GM19328 (cell line): ENCODE data around the gene PRKCG.
"Not testable (repeated sequence)": the region's sequence is repeated elsewhere in the genome, so short reads cannot be mapped to it uniquely, and the experiment has no call there.

Experiments
- ATAC-seq: cut with Tn5 transposase; IDR thresholded peaks from one replicate; pipeline ENCODE4 v1.9.1; 2021; ENCODE audit warnings: mild to moderate bottlenecking, moderate library complexity; ENCODE audit not compliant: unreplicated experiment

PRKCG gene

GRCh38 chr19:53881482-53882390, at the start of gene PRKCG:
PRKCG (plus strand) TSS chr19:53882197; CDS start chr19:53882495, 298 bp downstream.
- ATAC-seq: no peak

- ATAC-seq: not testable (repeated sequence)
Measured at GRCh38 chr19:53832861-53833260, 49.1 kb upstream of the PRKCG start.

GRCh38 chr19:53838446-53838845, 43.6 kb upstream of the PRKCG start:
- not testable (repeated sequence) for ATAC-seq

- ATAC-seq: not testable (repeated sequence)
Measured at GRCh38 chr19:53840241-53840640, 41.8 kb upstream of the PRKCG start.

DNA sequence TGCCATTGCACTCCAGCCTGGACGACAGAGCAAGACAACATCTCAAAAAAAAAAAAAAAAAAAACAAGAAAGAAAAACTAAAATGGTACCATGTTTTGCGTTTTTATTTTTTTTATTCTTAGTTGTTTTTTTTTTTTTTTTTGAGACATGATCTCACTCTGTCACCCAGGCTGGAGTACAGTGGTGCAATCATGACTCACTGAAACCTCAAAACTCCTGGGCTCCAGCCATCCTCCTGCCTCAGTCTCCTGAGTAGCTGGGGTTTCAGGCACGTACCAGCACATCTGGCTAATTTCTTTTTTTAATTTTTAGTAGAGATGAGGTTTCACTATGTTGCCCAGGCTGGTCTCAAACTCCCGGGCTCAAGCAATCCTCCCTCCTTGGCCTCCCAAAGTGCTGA, 41.1 kb upstream of the PRKCG start:
- ATAC-seq: not testable (repeated sequence)

DNA sequence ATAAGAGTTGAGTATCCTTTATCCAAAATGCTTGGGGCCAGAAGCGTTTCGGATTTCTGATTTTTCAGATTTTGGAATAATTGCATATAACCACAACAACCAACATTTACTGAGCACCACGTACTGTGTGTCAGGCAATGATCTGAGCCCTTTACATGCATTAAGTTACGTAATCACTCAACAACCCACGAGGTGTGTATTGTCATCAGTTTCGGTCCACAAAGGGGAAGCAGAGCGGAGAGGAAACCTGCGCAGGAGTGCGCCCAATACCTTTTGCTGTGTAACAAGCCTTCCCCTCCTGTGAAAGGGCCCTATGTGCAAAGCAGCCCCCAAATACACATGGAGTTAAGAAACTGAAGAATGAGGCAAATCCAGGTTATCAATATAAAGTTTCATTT, 37.1 kb upstream of the PRKCG start:
- no peak for ATAC-seq

- ATAC-seq: no peak
Measured at GRCh38 chr19:53847555-53847954, 34.4 kb upstream of the PRKCG start.

DNA sequence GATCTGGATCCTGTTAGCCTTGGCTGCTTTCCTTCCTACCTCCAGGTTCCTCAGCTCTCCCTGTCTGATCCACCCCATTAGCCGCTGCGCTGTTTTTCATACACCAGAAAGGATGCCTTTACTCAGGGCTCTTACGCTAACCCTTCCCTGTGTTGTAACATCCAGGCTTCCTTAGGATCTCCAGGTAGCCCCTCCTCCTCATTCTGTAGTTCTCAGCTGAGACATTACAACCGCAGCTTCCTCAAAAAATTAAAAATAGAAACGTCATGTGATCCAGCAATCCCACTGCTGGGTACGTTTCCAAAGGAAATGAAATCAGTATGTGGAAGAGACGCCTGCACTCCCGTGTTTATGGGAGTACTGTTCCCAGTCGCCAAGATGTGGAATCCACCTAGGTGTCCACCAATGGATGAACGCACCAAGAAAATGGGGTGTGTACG, 32.7 kb upstream of the PRKCG start:
- no peak for ATAC-seq

DNA sequence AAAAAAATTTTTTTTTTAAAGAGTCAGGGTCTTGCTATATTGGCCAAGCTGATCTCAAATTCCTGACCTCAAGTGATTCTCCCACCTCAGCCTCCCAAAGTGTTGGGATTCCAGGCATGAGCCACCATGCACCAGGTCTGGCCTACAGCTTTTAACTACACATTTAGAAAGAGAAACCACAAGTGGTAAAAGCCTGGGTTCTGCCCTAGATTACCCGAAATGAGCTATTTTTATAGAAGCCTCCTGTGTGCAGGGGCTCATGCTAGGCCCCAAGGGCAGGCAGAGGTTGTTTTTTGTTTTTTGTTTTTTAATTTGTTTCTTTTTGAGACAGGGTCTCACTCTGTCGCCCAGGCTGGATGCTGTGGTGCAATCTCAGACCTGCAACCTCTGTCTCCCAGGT, 28.3 kb upstream of the PRKCG start:
- no peak for ATAC-seq

- ATAC-seq: no peak
Measured at GRCh38 chr19:53864308-53864836, 17.6 kb upstream of the PRKCG start.

DNA sequence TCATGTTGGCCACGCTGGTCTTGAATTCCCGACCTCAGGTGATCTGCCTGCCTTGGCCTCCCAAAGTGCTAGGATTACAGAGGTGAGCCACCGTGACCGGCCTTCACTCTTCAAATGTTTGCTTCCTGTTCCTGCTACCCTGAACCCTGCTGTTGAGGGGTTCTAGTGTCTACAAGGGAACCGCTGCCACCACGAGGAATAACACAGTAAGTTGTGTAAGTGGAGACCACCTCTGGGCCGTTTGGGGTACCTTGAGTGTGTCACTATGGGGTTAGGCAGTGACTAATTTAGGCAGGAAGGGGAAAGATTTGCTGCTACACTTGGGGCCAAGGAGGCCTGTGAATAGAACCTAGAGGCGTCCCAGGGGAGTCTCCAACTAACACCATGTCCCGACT, 16.5 kb upstream of the PRKCG start:
- ATAC-seq: no peak

DNA sequence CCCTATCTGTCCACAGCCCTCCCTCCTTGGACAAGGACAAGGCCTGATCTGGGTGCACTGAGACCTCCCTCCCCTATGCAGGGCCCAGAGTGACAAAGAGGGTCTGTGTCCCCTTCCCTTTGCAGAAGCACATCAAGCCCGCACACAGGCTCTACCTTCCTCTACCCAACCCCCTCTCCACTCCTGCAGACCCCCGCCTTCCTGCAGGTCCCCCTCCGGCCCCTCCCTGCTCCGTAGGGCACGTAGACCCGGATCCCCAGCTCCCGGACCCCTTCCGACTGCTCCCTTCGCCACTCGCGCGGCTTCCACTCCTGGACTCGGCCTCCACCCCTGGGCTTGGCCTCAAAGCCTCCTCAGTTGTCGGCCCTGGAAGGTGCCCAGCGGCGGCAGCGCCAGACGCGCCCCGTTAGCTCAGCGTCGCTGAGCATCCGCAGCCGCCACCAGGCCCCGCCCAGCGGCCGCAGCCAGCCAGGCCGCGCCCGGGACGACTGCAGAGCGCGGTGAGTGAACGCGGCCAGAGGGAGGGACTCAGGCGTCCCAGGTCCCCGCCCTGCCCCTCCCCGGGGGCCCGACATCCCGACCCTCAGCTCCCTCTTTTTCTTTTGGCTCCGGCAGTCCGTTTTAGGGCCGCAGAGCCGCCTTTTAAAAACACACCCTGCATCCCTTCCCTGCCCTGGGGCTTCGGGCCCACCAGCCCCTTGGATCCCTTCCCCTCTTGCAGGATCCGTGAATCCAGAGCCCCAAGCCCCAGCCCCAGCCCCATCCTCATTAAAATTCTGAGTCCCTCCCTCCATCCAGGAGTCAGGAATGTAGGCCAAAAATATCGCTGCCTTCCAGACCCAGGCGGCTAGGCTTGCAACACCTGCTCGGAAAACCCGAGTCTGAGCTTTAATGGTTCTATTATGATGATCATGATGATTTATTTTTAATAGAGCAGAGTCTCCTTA, 15.8 kb upstream of the PRKCG start:
- ATAC-seq: no peak

DNA sequence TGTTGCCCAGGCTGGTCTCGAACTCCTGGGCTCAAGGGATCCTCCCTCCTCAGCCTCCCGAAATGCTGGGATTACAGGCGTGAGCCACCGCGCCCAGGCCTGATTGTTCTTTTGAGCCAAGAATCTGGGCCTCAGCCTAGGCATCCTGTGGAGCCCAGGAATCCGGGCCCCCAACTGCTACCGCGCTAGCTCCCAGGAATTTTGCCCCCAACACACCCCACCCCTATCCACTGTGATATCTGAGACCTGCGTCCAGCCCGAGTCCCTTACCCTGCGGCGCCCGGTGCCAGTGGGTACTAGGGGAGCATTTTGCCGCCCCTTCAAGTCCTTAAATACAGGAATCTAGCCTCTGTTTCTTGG, 15.2 kb upstream of the PRKCG start:
- ATAC-seq: no peak

GRCh38 chr19:53867225-53868090, 14.5 kb upstream of the PRKCG start, which contains the start of gene MYADM:
MYADM (plus strand) TSS chr19:53867883; CDS start chr19:53873530, 5,647 bp downstream.
- peak; percentile 63 for ATAC-seq

GRCh38 chr19:53868091-53868891, 13.7 kb upstream of the PRKCG start:
- no peak for ATAC-seq

DNA sequence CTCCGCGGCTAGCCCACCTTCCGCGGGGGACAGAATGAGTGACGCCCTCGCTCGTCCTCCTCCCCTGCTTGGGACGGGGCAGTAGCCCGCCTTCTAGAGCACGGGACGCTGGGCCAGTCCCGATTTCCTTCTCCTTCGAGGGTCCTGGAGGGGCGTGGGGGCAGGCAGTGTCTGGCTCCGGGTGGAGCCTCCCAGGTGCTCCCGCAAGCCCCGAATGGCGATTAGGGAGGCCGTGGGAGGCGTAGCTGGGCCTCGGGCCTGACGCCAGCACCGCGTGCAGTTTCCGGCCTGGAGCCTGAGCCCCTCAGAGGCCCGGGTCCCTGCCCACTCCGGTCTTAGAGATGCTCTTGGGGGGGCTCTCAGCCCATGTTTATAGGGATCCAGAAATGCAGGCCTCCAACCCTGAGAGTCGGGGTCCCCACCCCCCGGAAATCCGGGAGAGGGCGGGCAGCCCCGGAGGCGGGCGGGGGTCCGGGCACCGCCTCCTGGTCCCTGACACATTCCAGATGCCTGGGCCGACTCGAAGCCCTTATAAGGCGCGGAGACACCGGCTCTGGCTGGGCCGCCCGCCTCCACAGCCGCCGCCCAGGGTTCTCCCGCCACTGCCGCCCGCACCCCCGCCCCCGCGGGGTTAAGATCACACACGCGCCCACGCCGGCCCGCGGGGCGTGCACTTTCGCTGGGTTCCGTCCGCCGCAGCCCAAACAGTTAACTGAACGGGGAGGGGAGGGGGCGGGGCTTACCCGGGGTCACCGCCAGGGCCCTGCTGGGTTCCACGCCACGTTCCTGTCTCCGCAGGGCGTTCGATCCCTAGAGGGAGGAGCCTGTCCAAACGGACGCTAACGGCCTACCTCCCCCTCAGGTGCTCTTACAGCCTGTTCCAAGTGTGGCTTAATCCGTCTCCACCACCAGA, 12.8 kb upstream of the PRKCG start:
- no peak for ATAC-seq

- ATAC-seq: not testable (repeated sequence)
Measured at GRCh38 chr19:53869805-53870484, 12.1 kb upstream of the PRKCG start.

GRCh38 chr19:53870485-53870844, 11.5 kb upstream of the PRKCG start:
- no peak for ATAC-seq
